H9 (cell line): Measurements from ENCODE around the gene PPP1R13L. TPM values are rescaled to one million over a fixed set of nuclear protein-coding genes. Genes with fewer than 3 reads are reported as not detected.

ENCODE experiments used
- DNase-seq: peaks from one replicate; pipeline ENCODE4 v3.0.0-alpha.2; 2017
- H2AFZ ChIP-seq: one replicate; pipeline ENCODE4 v1.6.1; 2013; ENCODE audit warnings: mild to moderate bottlenecking, low read length, control low read depth, moderate library complexity
- H2AK5ac ChIP-seq: 2 replicates; pipeline ENCODE4 v1.6.1; 2013; ENCODE audit warnings: low read length, control low read depth, mixed read lengths; ENCODE audit not compliant: insufficient read length
- H2BK120ac ChIP-seq: one replicate; pipeline ENCODE4 v1.6.1; 2013; ENCODE audit warnings: low read depth, mild to moderate bottlenecking, low read length, control low read depth, inconsistent platforms; ENCODE audit not compliant: poor library complexity, severe bottlenecking
- H2BK12ac ChIP-seq: 2 replicates; pipeline ENCODE4 v1.6.1; 2013; ENCODE audit warnings: low read length, control low read depth, mixed read lengths, low read depth; ENCODE audit not compliant: insufficient read length
- H2BK15ac ChIP-seq: 2 replicates; pipeline ENCODE4 v1.6.1; 2013; ENCODE audit warnings: low read depth, low read length, control low read depth
- H2BK20ac ChIP-seq: one replicate; pipeline ENCODE4 v1.6.1; 2013; ENCODE audit warnings: low read depth, mild to moderate bottlenecking, low read length, control low read depth, inconsistent platforms; ENCODE audit not compliant: poor library complexity, severe bottlenecking
- H2BK5ac ChIP-seq: 2 replicates; pipeline ENCODE4 v1.6.1; 2013; ENCODE audit warnings: low read length, control low read depth, mixed read lengths; ENCODE audit not compliant: insufficient read length
- H3K14ac ChIP-seq: 2 replicates; pipeline ENCODE4 v1.6.1; 2013; ENCODE audit warnings: low read length, control low read depth; ENCODE audit not compliant: insufficient read depth
- H3K18ac ChIP-seq: 2 replicates; pipeline ENCODE4 v1.6.1; 2013; ENCODE audit warnings: low read depth, mild to moderate bottlenecking, mixed read lengths, low read length, control low read depth; ENCODE audit not compliant: insufficient read length
- H3K23ac ChIP-seq: 2 replicates; pipeline ENCODE4 v1.6.1; 2013; ENCODE audit warnings: low read length, control low read depth, mixed read lengths, low read depth; ENCODE audit not compliant: insufficient read length
- H3K23me2 ChIP-seq: 2 replicates; pipeline ENCODE4 v1.6.1; 2013; ENCODE audit warnings: low read depth, mild to moderate bottlenecking, mixed read lengths, low read length, control low read depth; ENCODE audit not compliant: insufficient read length, poor library complexity, severe bottlenecking
- H3K27ac ChIP-seq: 2 replicates; pipeline ENCODE4 v1.5.1; 2013; ENCODE audit warnings: low read length, control low read depth, mixed read lengths, low read depth; ENCODE audit not compliant: insufficient read length
- H3K27me3 ChIP-seq: 2 replicates; pipeline ENCODE4 v1.6.1; 2013; ENCODE audit warnings: low read length, control low read depth, inconsistent platforms; ENCODE audit not compliant: insufficient read depth
- H3K4ac ChIP-seq: 2 replicates; pipeline ENCODE4 v1.6.1; 2013; ENCODE audit warnings: low read depth, mild to moderate bottlenecking, control low read depth, inconsistent platforms, low read length, moderate library complexity
- H3K4me1 ChIP-seq: 2 replicates; pipeline ENCODE4 v1.6.1; 2013; ENCODE audit warnings: low read length, control low read depth, inconsistent platforms; ENCODE audit not compliant: insufficient read depth
- H3K4me2 ChIP-seq: 2 replicates; pipeline ENCODE4 v1.6.1; 2013; ENCODE audit warnings: low read length, control low read depth, mixed read lengths; ENCODE audit not compliant: insufficient read length, insufficient read depth
- H3K56ac ChIP-seq: 2 replicates; pipeline ENCODE4 v1.6.1; 2013; ENCODE audit warnings: low read depth, mild to moderate bottlenecking, mixed read lengths, low read length, control low read depth; ENCODE audit not compliant: insufficient read length
- H3K79me1 ChIP-seq: 2 replicates; pipeline ENCODE4 v1.6.1; 2013; ENCODE audit warnings: low read depth, mild to moderate bottlenecking, moderate library complexity, low read length, control low read depth, inconsistent platforms; ENCODE audit not compliant: insufficient read depth, poor library complexity, severe bottlenecking
- H3K79me2 ChIP-seq: 2 replicates; pipeline ENCODE4 v1.6.1; 2013; ENCODE audit warnings: low read length, control low read depth, inconsistent platforms; ENCODE audit not compliant: insufficient read depth
- H3K9ac ChIP-seq: 2 replicates; pipeline ENCODE4 v1.6.1; 2013; ENCODE audit warnings: low read length, control low read depth, mixed read lengths; ENCODE audit not compliant: insufficient read length; ENCODE audit errors: extremely low read depth
- H3K9me3 ChIP-seq: one replicate; pipeline ENCODE4 v1.6.1; 2013; ENCODE audit warnings: low read depth, low read length, inconsistent platforms; ENCODE audit not compliant: control insufficient read depth
- H3T11ph ChIP-seq: one replicate; pipeline ENCODE4 v1.6.1; 2013; ENCODE audit warnings: mild to moderate bottlenecking, low read length, control low read depth, inconsistent platforms
- H4K20me1 ChIP-seq: one replicate; pipeline ENCODE4 v1.6.1; 2013; ENCODE audit not compliant: control insufficient read depth, insufficient read length, insufficient read depth
- H4K5ac ChIP-seq: 2 replicates; pipeline ENCODE4 v1.6.1; 2013; ENCODE audit warnings: low read depth, mild to moderate bottlenecking, mixed read lengths, low read length, control low read depth; ENCODE audit not compliant: insufficient read length
- H4K8ac ChIP-seq: replicated peaks from 2 replicates; pipeline ENCODE4 v1.6.1; 2013; ENCODE audit warnings: low read length, control low read depth, mixed read lengths, low read depth; ENCODE audit not compliant: insufficient read length
- H4K91ac ChIP-seq: 2 replicates; pipeline ENCODE4 v1.6.1; 2013; ENCODE audit warnings: low read depth, mild to moderate bottlenecking, moderate library complexity, mixed read lengths, low read length, control low read depth; ENCODE audit not compliant: insufficient read length
- H3K27ac Mint-ChIP-seq, 3 experiments: 2 replicates in 2 of 3; 3 replicates in 1 of 3; pipeline ENCODE4 v1.8.0; 2020 to 2021; ENCODE audit warnings: mixed read lengths in 3 of 3, mild to moderate bottlenecking in 1 of 3, moderate library complexity in 1 of 3
- H3K27me3 Mint-ChIP-seq: 2 replicates; pipeline ENCODE4 v1.8.0; 2021; ENCODE audit warnings: low read depth, mild to moderate bottlenecking, moderate library complexity, mixed read lengths
- H3K36me3 Mint-ChIP-seq, 3 experiments: 2 replicates in 2 of 3; 3 replicates in 1 of 3; pipeline ENCODE4 v1.8.0; 2020 to 2021; ENCODE audit warnings: low read depth in 3 of 3, mixed read lengths in 3 of 3; ENCODE audit not compliant: insufficient read depth in 1 of 3
- H3K4me1 Mint-ChIP-seq, 2 experiments: 2 replicates each; pipeline ENCODE4 v1.8.0; 2020; ENCODE audit warnings: mixed read lengths in 2 of 2
- H3K4me3 Mint-ChIP-seq, 2 experiments: 2 replicates in 1 of 2; 3 replicates in 1 of 2; pipeline ENCODE4 v1.8.0; 2020 to 2021; ENCODE audit warnings: mild to moderate bottlenecking in 2 of 2, mixed read lengths in 2 of 2, moderate library complexity in 1 of 2
- H3K9me3 Mint-ChIP-seq, 2 experiments: 2 replicates in 1 of 2; 3 replicates in 1 of 2; pipeline ENCODE4 v1.8.0; 2020; ENCODE audit warnings: mild to moderate bottlenecking in 2 of 2, mixed read lengths in 2 of 2, moderate library complexity in 1 of 2
- CTCF ChIP-seq: fragments of 200-600 bp; sonication (generic); conservative IDR thresholded peaks from 3 replicates; pipeline ENCODE4 v1.8.0; 2021; ENCODE audit warnings: antibody characterized with exemption, mild to moderate bottlenecking
- whole genome bisulfite sequencing: extraction: QIAGEN DNeasy Blood & Tissue Kit; methylation state at CpG from one replicate; pipeline ENCODE4 v1.1.7; 2013; ENCODE audit warnings: missing lambda C conversion rate, low lambda C conversion rate, mixed read lengths; ENCODE audit not compliant: insufficient read length; ENCODE audit errors: extremely low coverage; 5-methylcytosine and 5-hydroxymethylcytosine counted together
- total RNA-seq: library from RNA; stranded (reverse); gene quantifications from 2 replicates; pipeline ENCODE4 v1.2.1, GENCODE V29; 2021

Gene PPP1R13L
- total RNA-seq, 1 experiment from 2014 or later: 42.6 TPM

- DNase-seq: peak; percentile 86
- no peaks in the 10 kb centered on the region for H3K9me3 ChIP-seq
- H3K79me2 ChIP-seq: no peaks in the 10 kb centered on the region
- H2BK15ac ChIP-seq: no peak overlapping the region
- H2BK20ac ChIP-seq: no peak overlapping the region
- no peak overlapping the region for H2BK120ac ChIP-seq
- peak overlapping the region; percentile 84 for H3K27ac ChIP-seq
- no peak for TF ChIP-seq CTCF
- no peak overlapping the region for H4K91ac ChIP-seq
- H3K4me1 ChIP-seq: peaks cover 2% of the 10 kb centered on the region; the same call in 1 of the 2 replicates
- no peak overlapping the region for H3K4ac ChIP-seq
- Mint-ChIP-seq H3K36me3 (peaks cover 9 to 15% (median 15%) of the 10 kb centered on the region in 3 experiments; a peak in 6 of 7 replicates), H3K4me1 (peaks cover 23 to 30% of the 10 kb centered on the region in 2 experiments), H3K9me3 (no peaks in the 10 kb centered on the region; a peak in 2 of 5 replicates), H3K27ac (peak overlapping the region; percentile 99), H3K27me3 (no peaks in the 10 kb centered on the region; the same call in 1 of the 2 replicates), H3K4me3 (peak overlapping the region; percentile 85 to 94)
- H4K8ac ChIP-seq: no peak overlapping the region
- H2AK5ac ChIP-seq: no peak overlapping the region
- no peak overlapping the region for H3K56ac ChIP-seq
- H4K5ac ChIP-seq: no peak overlapping the region
- no peak overlapping the region for H3K23ac ChIP-seq
- H2AFZ ChIP-seq: no peak overlapping the region
- no peaks in the 10 kb centered on the region for H4K20me1 ChIP-seq
- no CpG with 5 or more reads among the region's 24 CpGs for WGBS
- H3K18ac ChIP-seq: peak overlapping the region; percentile 55
- no peak overlapping the region for H3T11ph ChIP-seq
- H3K4me2 ChIP-seq: peak overlapping the region; percentile 84
- H2BK12ac ChIP-seq: no peak overlapping the region
- H3K9ac ChIP-seq: peak overlapping the region; percentile 47
- H3K27me3 ChIP-seq: no peaks in the 10 kb centered on the region
- no peak overlapping the region for H2BK5ac ChIP-seq
- peaks cover 18% of the 10 kb centered on the region for H3K23me2 ChIP-seq
- peak overlapping the region; percentile 60; the same call in 1 of the 2 replicates for H3K14ac ChIP-seq
- H3K79me1 ChIP-seq: no peaks in the 10 kb centered on the region
These were observed 19.6 kb upstream of the PPP1R13L start for GRCh38 chr19:45424191-45425058.
